Motor neuron (in vitro differentiated cells): ENCODE data around the gene WDR37. TPM values are rescaled to one million over a fixed set of nuclear protein-coding genes. Genes with fewer than 3 reads are reported as not detected.

Experiments
- ATAC-seq, 8 experiments: fragments of 200-7000 bp; cut with Tn5 transposase; replicated peaks in 6 of 8; 2 replicates each; pipeline ENCODE4 v1.8.0; 2021; ENCODE audit warnings: mild to moderate bottlenecking in 8 of 8, moderate library complexity in 8 of 8
- H3K27ac ChIP-seq, 2 donors: fragments of 250-450 bp; sonication (Bioruptor Pico); 2 replicates each; pipeline ENCODE4 v1.9.0; 2021; ENCODE audit warnings: antibody characterized with exemption in 2 of 2, mild to moderate bottlenecking in 2 of 2, moderate library complexity in 1 of 2
- H3K4me1 ChIP-seq, 2 donors: fragments of 250-450 bp; sonication (Bioruptor Pico); replicated peaks in 1 of 2; 2 replicates each; pipeline ENCODE4 v1.6.1; 2021; ENCODE audit warnings: antibody characterized with exemption in 2 of 2, mild to moderate bottlenecking in 2 of 2, moderate library complexity in 1 of 2
- H3K4me3 ChIP-seq, 5 donors: fragments of 250-450 bp; sonication (Bioruptor Pico); 2 replicates each; pipeline ENCODE4 v1.9.0; 2021; ENCODE audit warnings: antibody characterized with exemption in 5 of 5, mild to moderate bottlenecking in 5 of 5, moderate library complexity in 4 of 5
- WGBS, 10 experiments: fragments of 450-650 bp; shearing (Covaris generic); methylation state at CpG; one replicate each; pipeline ENCODE4 v1.0.0; 2022; 5-methylcytosine and 5-hydroxymethylcytosine counted together
- in situ Hi-C, 9 experiments: fragments of 400-800 bp; cut with MboI; loops; one replicate each; pipeline ENCODE4 v1.15.0; 2021; ENCODE audit warnings: low sequenced_read_pairs in 9 of 9, low pct_unique_long_range_greater_than_20kb in 2 of 9; ENCODE audit not compliant: unreplicated experiment in 9 of 9
- total RNA-seq, 8 experiments: library from RNA; unstranded; fragments of 300-600 nt; gene quantifications; 2 replicates each; pipeline versions ENCODE4 v1.2.3 to v1.2.4, GENCODE V29; 2022

The WDR37 gene
- total RNA-seq, 8 experiments from 2014 or later: 8.4 to 20.3 (median 16.1) TPM

DNA sequence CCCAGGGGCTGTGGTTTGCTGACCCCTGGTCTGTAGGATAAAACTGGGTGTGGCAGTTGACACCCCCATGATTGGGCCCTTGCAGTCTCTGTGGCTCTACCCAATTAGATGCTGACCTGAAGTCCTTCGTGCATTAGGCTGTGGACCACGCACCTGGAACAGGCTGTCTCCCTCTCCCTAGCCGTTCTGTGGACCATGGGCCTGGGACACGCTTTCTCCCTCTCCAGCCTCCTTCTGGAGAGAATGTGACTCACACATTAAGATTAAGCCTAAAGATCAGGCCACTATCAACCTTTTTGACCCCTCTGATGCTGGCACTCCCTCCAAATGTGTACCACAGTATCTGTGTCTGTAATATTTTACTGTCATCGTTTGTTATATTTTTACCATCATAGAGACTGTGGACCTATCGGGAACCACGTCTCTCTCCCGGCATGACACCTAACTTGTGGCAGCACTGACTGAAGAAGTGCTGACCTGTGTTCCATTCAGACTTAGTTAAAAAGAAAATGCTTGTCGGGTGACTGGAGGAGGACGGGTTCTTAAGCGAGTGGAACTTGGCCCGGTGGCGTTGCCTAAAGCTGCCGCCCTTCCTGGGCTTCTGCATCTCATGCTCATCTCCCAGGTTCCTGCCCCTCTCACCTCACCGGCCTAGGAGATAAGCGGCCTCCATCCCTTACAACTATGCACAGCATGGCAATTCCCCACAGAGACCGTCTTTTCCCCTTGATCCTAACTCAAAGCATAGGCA is 92.8 kb downstream of the WDR37 start:
- no peak overlapping the region for H3K27ac ChIP-seq
- 46 to 100% (median 90%) methylated on average over 2 to 12 of the region's 17 CpGs; no CpG with 5 or more reads in 2 of the 10 experiments for WGBS, 10 experiments
- H3K4me3 ChIP-seq: no peak overlapping the region
- ATAC-seq: no peak
- no peaks in the 10 kb centered on the region for H3K4me1 ChIP-seq
- in situ Hi-C loops: no loop called here

DNA sequence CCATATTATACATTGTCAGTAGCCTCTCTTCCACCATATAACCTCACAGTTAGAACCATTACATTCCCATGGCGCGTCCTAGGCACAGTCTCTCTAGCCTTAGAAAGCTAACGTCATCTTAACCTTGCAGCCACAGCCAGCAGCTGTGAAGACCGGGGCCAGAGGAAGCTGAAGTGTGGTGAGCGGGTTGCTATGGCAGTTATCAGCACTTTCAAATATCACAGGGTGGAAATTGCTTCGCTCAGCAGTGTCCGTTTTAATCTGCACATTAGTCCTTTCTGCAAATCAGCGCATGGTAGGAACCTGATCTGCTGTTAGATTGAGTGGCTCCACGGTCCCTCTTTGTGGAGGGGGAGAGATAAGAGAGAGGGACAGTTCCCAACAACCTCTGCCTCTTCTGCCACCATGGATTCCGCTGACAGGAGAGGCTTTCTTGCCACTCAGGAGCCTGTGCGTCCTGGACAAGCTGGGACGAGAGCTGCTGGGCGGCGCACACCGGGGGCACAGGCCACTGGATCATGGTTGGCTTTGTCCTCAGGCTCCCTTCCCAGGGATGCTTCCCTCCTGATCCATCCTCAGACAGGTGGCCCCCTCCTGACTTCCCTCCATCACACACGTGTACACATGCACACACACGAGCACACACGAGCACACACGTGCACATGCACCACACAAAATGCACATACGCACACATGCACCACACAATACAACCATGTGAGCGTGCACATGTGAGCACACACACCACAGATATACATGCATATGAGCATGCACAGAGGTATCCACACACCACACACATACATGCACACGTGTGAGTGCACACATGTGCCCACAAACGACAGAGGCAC is 93.8 kb downstream of the WDR37 start:
- peak in 1 of 8 experiments; percentile 72 for ATAC-seq

DNA sequence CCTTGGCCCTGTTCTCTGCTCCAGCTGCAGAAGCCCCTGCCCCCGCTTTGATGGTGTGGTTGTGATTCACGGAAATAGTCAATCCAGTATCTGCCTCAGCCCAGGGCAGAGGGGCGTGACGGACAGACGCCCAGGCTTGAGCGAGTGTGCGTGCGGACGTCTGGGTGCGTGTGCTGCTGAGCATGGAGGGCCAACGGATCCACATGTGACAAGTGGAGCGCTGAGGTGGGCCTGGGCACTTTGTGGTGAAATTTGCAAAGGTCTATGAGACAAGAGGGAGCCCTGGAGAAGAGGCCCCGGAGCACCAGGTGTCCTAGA is 94.4 kb downstream of the WDR37 start:
- Histone ChIP-seq H3K4me1 (no peaks in the 10 kb centered on the region), H3K4me3 (no peak overlapping the region), H3K27ac (no peak overlapping the region)
- no peak for ATAC-seq
- 0 to 100% (median 88%) methylated on average over 1 to 9 of the region's 13 CpGs; no CpG with 5 or more reads in 3 of the 10 experiments for WGBS, 10 experiments
- in situ Hi-C loops: no loop called here

More for the DNA sequence above, 93.8 kb downstream of the WDR37 start:
- Histone ChIP-seq H3K4me3 (no peak overlapping the region), H3K4me1 (no peaks in the 10 kb centered on the region), H3K27ac (no peak overlapping the region)
- in situ Hi-C loops: no loop called here
- WGBS, 10 experiments: 20 to 97% (median 70%) methylated on average over 2 to 13 of the region's 23 CpGs; no CpG with 5 or more reads in 2 of the 10 experiments

DNA sequence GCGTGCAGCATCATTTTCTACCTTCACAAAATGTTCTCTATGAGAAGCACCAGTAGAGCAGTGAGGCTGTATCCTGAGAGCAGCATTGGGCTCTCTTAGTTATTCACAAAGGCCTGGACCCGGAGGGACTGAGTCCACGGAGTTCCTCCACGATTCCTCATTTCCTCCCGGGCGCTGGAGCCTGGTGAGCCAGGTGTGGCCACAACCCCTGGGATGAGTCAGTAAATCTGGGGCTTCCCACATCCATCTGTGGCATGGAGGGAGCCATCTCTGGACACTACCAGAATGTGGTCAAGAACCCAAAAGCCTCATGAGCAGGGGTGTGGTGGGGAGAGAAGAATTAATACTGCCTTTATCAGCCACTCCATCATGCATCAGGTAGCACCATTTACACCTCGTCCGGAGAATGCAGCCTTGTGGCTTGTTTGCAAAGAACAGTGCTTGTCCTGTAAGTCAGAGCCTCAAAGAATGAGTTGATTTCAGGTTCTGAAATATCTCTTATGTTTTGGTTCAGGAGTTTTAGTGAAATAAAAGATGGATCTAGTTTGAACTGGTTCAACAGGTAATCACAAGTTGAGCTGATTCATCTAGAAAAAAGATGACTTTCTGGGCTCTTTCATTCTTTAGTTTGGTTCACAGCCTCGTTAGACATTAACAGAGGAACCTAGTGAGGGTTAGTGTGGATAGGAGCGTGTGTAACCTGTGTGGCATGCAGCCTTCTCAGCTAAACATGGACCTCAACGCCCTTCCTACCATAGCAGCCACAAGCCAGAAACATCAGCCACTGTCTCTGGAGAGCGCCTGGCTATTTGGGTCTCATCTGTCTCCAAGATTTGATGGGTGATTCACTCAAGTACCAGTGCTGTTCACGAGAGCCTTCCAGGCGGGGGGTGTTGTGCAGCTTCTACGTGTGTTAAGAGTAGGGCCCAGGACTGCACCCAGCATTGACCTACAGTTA is 95.2 kb downstream of the WDR37 start:
- in situ Hi-C loops: no loop called here
- 5 to 81% (median 63%) methylated on average over 1 to 10 of the region's 15 CpGs; no CpG with 5 or more reads in 2 of the 10 experiments for WGBS, 10 experiments
- Histone ChIP-seq H3K27ac (no peak overlapping the region), H3K4me3 (no peak overlapping the region), H3K4me1 (no peaks in the 10 kb centered on the region)
- ATAC-seq: peak in 2 of 8 experiments; percentile 43 to 72

DNA sequence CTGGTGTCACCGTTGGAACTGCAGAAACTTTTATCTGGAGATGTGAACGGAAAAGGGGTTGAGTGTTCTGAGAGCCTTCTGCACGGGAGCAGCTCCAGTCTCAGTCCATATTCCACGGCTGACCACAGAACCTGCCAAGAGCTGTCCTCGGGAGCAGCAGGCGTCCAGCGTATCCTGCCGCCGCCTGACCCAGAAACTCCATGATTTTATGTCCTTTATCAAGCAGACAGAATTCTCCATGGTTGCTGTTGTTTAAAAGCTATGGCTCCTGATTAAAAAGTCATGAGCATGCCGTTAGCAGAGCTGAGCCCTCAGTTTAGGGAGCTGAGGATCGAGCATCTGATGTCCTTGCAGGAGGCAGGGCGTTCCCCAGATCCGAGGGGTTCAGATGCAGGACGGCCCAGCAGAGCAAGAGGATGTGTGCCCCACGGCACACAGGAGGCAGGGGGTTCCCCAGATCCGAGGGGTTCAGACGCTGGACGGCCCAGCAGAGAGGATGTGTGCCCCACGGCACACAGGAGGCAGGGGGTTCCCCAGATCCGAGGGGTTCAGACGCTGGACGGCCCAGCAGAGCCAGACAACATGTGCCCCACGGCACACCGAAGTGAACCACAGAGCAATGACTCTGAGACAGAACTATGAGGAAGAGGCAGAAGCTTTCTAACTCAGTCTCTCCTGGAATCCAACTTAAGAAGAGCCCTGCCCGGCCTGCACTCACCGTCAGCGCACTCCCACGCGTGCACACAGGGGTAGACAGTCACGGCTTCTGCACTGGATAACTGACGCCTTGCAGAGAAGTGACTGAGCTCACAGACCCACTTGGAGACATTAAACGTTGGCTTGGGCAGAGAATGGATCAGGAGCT is 96.4 kb downstream of the WDR37 start:
- Histone ChIP-seq H3K4me1 (no peaks in the 10 kb centered on the region), H3K27ac (no peak overlapping the region), H3K4me3 (no peak overlapping the region)
- no peak for ATAC-seq
- in situ Hi-C loops: no loop called here
- 51 to 100% (median 85%) methylated on average over 2 to 17 of the region's 32 CpGs; no CpG with 5 or more reads in 3 of the 10 experiments for WGBS, 10 experiments

DNA sequence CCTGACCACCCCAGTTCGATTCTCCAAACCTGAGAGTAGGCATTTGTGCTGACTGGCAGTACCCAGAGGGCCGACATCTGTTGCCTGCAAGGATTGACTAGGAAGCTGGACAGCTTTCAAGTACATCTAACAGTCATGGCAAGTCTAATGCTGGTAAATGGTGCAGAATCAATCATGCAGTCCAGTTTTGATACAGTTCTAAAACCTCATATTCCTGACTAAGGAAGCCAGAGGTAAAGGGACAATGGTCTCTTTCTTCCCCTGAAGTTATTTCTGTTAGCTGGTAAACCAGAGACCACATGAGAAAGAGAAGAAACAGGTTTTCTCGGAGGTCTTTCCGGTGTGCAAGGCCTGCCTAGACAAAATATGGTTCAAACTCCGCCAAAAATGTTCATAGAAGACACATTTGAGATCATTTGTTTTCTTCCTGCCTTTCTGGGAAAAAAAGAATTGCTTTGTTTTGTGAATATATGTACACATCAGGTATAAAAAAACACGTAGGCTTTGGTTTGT is 97.1 kb downstream of the WDR37 start:
- 8 to 90% (median 66%) methylated on average over 2 to 5 of the region's 6 CpGs; no CpG with 5 or more reads in 2 of the 10 experiments for WGBS, 10 experiments
- Histone ChIP-seq H3K4me1 (no peaks in the 10 kb centered on the region), H3K4me3 (no peak overlapping the region), H3K27ac (no peak overlapping the region)
- in situ Hi-C loops: no loop called here
- no peak for ATAC-seq

DNA sequence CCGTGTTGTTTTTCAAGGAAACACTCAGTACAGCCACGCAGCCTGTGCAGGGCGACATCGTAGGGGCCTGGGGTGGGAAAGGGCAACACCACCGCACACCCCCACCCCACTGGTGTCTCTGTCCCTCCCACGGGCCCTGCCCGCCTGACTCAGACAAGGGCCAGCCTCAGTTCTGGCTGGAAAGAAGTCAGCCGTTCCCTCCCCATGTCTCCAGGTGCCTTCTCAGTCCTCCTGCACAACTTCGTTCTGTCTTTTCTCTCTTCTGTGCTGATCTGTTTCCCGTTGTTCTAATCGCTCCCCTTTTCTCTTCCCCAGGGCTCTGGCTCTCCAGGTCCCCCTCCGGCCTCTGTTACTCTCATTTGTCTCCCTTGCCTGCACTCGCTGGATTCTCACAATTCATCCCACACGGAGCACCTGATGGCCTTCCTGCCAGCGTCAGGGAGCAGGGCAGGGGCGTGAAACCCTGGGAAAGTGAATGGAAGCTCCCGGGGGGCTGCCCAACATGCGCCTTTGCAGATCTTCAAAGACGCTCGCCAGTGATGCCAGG is 97.7 kb downstream of the WDR37 start:
- Histone ChIP-seq H3K4me3 (no peak overlapping the region), H3K4me1 (no peaks in the 10 kb centered on the region), H3K27ac (no peak overlapping the region)
- WGBS, 10 experiments: 7 to 100% (median 80%) methylated on average over 1 to 9 of the region's 20 CpGs; no CpG with 5 or more reads in 1 of the 10 experiments
- no peak for ATAC-seq
- in situ Hi-C loops: no loop called here

DNA sequence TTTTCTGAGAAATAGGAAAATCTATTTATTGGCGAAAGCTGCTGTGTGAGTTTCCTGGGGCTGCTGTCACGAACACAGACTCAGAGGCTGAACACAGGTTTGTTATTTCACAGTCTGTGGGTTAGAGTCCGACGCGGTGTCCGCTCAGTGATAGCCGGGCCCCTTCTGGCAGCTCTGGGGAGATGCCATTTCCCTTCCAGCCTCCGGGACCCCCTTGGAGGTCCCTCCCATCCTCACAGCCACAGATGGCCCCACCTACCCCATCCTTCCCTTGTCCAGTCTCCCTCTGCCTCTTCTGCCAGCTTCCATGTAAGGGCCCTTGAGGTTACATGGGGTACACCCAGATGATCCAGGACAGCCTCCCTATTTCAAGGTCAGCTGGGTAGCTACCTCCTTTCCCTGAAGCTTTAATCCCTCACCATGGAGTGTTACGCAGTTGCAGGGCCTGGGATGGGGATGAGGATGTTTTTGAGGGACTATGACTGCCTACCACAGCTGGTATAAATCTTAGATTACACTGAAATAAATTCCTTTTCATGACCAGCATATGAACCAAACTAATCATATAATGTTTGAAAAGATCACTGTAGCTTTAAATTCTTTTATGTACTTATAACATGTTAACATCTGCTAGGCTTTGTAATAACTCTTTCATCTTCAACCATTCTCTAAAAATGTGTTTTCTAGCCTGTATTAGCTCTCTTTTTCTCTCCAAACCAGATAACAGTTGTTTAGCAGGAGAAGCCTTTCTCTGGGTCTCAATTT is 98.5 kb downstream of the WDR37 start:
- in situ Hi-C loops: no loop called here
- ATAC-seq: no peak
- Histone ChIP-seq H3K4me1 (no peaks in the 10 kb centered on the region), H3K27ac (no peak overlapping the region), H3K4me3 (no peak overlapping the region)
- WGBS, 10 experiments: 60 to 100% (median 90%) methylated on average over 1 to 6 of the region's 9 CpGs; no CpG with 5 or more reads in 1 of the 10 experiments

DNA sequence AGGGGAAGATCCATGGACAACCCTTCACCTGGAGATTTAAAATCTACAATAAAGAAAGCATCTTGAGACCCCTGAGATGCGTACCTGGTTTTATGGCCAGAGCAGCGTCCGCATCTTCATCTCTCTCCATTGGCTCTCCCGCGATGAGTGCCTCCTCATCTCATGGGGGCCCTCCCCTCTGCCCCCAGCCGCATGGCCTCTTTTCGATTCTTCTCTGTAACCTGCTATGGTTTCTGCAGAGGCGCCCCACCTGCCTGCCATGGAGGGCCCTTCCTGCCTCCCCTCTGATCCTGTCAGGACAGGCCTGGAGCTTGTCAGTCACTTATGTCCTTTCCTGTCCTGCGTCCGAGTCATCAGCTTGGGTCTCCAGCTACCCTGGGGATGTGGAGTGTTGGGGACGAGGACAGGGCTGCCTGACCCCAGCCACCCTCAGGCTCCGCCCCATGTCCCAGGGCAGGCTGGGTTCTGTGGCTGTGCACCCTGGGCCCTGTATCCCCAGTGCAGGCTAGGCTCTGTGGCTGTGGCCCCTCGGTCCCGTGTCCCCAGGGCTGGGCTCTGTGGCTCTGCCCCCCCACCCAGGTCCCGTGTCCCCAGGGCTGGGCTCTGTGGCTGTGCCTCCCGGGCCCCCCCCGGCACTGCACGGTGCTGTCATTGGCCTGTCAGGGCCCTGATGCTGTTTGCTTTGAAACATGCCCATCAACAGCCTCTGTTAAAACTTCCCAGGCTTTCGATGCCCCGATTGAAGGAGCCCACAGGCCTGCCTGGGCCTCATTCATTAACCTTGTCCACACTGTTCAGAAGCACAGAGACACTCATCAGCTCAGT is 99.8 kb downstream of the WDR37 start:
- WGBS, 10 experiments: 73 to 95% (median 89%) methylated on average over 3 to 10 of the region's 20 CpGs; no CpG with 5 or more reads in 6 of the 10 experiments
- peak in 1 of 8 experiments; percentile 30 for ATAC-seq
- H3K4me1 ChIP-seq: no peaks in the 10 kb centered on the region
- H3K27ac ChIP-seq: no peak overlapping the region
- in situ Hi-C loops: no loop called here
- H3K4me3 ChIP-seq: no peak overlapping the region

DNA sequence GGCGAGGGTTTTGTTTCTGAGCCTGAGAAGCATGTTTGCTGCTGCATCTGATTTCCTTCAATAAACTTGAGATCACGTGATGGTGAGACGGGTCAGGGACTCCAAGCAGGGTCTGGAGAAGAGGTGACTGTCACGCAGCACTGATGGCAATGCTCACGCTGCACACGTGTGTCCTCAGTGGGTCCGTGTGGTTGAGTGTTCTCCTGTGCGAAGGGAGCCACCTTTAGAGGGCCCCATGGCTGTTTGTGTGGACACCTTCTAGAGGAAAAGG is 100.4 kb downstream of the WDR37 start:
- in situ Hi-C loops: no loop called here
- H3K4me3 ChIP-seq: no peak overlapping the region
- H3K27ac ChIP-seq: no peak overlapping the region
- no peak for ATAC-seq
- H3K4me1 ChIP-seq: no peaks in the 10 kb centered on the region
- WGBS, 10 experiments: 0 to 100% (median 90%) methylated on average over 1 to 3 of the region's 8 CpGs; no CpG with 5 or more reads in 6 of the 10 experiments
